ENCODE results near the gene HPDL.

DNA sequence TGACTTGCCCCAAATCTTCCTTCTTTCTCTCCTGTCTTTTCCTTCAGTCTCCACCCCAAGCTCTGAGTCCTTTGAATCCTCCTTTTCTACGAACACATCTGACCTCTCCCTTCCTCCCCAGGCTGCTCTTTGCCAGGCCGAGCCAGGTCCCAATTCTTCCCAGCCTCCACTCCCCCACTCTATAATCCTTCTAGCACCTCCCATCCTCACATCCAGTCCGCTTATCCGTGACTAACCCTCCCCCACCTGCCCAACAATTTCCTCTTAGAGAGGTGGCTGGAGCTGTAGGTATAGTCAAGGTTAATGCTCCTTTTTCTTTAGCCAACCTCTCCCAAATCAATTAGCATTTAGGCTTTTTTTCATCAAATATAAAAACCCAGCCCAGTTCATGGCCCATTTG lies 9.5 kb upstream of the HPDL start:
- TF ChIP-seq, protein P1, sequence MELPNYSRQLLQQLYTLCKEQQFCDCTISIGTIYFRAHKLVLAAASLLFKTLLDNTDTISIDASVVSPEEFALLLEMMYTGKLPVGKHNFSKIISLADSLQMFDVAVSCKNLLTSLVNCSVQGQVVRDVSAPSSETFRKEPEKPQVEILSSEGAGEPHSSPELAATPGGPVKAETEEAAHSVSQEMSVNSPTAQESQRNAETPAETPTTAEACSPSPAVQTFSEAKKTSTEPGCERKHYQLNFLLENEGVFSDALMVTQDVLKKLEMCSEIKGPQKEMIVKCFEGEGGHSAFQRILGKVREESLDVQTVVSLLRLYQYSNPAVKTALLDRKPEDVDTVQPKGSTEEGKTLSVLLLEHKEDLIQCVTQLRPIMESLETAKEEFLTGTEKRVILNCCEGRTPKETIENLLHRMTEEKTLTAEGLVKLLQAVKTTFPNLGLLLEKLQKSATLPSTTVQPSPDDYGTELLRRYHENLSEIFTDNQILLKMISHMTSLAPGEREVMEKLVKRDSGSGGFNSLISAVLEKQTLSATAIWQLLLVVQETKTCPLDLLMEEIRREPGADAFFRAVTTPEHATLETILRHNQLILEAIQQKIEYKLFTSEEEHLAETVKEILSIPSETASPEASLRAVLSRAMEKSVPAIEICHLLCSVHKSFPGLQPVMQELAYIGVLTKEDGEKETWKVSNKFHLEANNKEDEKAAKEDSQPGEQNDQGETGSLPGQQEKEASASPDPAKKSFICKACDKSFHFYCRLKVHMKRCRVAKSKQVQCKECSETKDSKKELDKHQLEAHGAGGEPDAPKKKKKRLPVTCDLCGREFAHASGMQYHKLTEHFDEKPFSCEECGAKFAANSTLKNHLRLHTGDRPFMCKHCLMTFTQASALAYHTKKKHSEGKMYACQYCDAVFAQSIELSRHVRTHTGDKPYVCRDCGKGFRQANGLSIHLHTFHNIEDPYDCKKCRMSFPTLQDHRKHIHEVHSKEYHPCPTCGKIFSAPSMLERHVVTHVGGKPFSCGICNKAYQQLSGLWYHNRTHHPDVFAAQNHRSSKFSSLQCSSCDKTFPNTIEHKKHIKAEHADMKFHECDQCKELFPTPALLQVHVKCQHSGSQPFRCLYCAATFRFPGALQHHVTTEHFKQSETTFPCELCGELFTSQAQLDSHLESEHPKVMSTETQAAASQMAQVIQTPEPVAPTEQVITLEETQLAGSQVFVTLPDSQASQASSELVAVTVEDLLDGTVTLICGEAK (IDR thresholded peaks at IDR 0.05; ENCODE audit: borderline replicate concordance) = no peak
- TF ChIP-seq, protein P2, sequence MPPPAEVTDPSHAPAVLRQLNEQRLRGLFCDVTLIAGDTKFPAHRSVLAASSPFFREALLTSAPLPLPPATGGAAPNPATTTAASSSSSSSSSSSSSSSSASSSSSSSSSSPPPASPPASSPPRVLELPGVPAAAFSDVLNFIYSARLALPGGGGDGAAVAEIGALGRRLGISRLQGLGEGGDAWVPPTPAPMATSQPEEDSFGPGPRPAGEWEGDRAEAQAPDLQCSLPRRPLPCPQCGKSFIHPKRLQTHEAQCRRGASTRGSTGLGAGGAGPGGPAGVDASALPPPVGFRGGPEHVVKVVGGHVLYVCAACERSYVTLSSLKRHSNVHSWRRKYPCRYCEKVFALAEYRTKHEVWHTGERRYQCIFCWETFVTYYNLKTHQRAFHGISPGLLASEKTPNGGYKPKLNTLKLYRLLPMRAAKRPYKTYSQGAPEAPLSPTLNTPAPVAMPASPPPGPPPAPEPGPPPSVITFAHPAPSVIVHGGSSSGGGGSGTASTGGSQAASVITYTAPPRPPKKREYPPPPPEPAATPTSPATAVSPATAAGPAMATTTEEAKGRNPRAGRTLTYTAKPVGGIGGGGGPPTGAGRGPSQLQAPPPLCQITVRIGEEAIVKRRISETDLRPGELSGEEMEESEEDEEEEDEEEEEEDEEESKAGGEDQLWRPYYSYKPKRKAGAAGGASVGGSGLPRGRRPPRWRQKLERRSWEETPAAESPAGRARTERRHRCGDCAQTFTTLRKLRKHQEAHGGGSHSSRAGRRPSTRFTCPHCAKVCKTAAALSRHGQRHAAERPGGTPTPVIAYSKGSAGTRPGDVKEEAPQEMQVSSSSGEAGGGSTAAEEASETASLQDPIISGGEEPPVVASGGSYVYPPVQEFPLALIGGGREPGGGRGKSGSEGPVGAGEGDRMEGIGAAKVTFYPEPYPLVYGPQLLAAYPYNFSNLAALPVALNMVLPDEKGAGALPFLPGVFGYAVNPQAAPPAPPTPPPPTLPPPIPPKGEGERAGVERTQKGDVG (CRISPR knock-in tag; IDR thresholded peaks at IDR 0.05) = no peak
- TF ChIP-seq NFYA (IDR thresholded peaks at IDR 0.05; ENCODE audit: borderline replicate concordance, low read depth, low read length) (no peak), TAF1 (IDR thresholded peaks at IDR 0.05; ENCODE audit: borderline replicate concordance, low read depth, low read length) (no peak), CHD1 (IDR thresholded peaks at IDR 0.05; ENCODE audit: low read depth, low read length) (no peak), GABPA (IDR thresholded peaks at IDR 0.05; ENCODE audit: low read depth) (no peak), BHLHE40 (IDR thresholded peaks at IDR 0.05; ENCODE audit: borderline replicate concordance in 1 of 2, low read depth in 2 of 2, low read length in 1 of 2) (no peak), RCOR1 (conservative IDR thresholded peaks at IDR 0.05; ENCODE audit: low read depth, low read length) (no peak), BACH1 (IDR thresholded peaks at IDR 0.05; ENCODE audit: borderline replicate concordance) (no peak), RAD21 (IDR thresholded peaks at IDR 0.05; ENCODE audit: insufficient read depth, low read depth, low read length) (no peak), EZH2 (IDR thresholded peaks at IDR 0.05; ENCODE audit: borderline replicate concordance, control insufficient read depth, low read depth, low read length) (no peak)
- TF ChIP-seq, protein P3, sequence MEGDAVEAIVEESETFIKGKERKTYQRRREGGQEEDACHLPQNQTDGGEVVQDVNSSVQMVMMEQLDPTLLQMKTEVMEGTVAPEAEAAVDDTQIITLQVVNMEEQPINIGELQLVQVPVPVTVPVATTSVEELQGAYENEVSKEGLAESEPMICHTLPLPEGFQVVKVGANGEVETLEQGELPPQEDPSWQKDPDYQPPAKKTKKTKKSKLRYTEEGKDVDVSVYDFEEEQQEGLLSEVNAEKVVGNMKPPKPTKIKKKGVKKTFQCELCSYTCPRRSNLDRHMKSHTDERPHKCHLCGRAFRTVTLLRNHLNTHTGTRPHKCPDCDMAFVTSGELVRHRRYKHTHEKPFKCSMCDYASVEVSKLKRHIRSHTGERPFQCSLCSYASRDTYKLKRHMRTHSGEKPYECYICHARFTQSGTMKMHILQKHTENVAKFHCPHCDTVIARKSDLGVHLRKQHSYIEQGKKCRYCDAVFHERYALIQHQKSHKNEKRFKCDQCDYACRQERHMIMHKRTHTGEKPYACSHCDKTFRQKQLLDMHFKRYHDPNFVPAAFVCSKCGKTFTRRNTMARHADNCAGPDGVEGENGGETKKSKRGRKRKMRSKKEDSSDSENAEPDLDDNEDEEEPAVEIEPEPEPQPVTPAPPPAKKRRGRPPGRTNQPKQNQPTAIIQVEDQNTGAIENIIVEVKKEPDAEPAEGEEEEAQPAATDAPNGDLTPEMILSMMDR (IDR thresholded peaks at IDR 0.05 in 2 of 3, conservative IDR thresholded peaks at IDR 0.05 in 1 of 3; ENCODE audit: control insufficient read depth in 2 of 3, extremely low read depth in 1 of 3, insufficient read depth in 1 of 3, low read depth in 3 of 3, low read length in 3 of 3) = no peak
